ENCODE results near the gene LCOR. TPM values are rescaled to one million over a fixed set of nuclear protein-coding genes. Genes with fewer than 3 reads are reported as not detected.

LCOR gene
- total RNA-seq, 1 experiment from 2014 or later: 10.5 TPM

- H3K9me2 ChIP-seq (replicated peaks; ENCODE audit: low read length): no peaks in the 10 kb centered on the region
Observed at GRCh38 chr10:97003151-97003803, 171.2 kb downstream of the LCOR start.

GRCh38 chr10:97003804-97004201 is 171.7 kb downstream of the LCOR start:
- ATAC-seq (no peak), DNase-seq (no peak)
- Histone ChIP-seq H3K79me2 (ENCODE audit: low read length) (no peaks in the 10 kb centered on the region), H3K4me3 (ENCODE audit: low read length) (no peak overlapping the region), H2AFZ (ENCODE audit: low read length) (no peak overlapping the region), H3F3A (ENCODE audit: low read length, unreplicated experiment) (no peaks in the 10 kb centered on the region), H3K36me3 (ENCODE audit: low read depth, low read length) (no peaks in the 10 kb centered on the region), H3K27me3 (ENCODE audit: low read length) (no peaks in the 10 kb centered on the region), H3K9ac (ENCODE audit: low read length) (no peak overlapping the region), H3K4me1 (ENCODE audit: insufficient read depth, low read length) (peaks cover 16% of the 10 kb centered on the region), H3K27ac (ENCODE audit: low read length) (no peak overlapping the region), H3K9me2 (replicated peaks; ENCODE audit: low read length) (no peaks in the 10 kb centered on the region), H3K9me3 (ENCODE audit: low read length) (no peaks in the 10 kb centered on the region), H4K20me1 (ENCODE audit: low read length) (no peaks in the 10 kb centered on the region), H3K4me2 (ENCODE audit: low read length) (no peak overlapping the region)
- no peak for TF ChIP-seq CTCF (conservative IDR thresholded peaks at IDR 0.05; ENCODE audit: low read depth, low read length)
- no peak for TF ChIP-seq EZH2 (IDR thresholded peaks at IDR 0.05; ENCODE audit: low read length, unreplicated experiment)
- no peak for TF ChIP-seq EZH2phosphoT487 (IDR thresholded peaks at IDR 0.05; ENCODE audit: borderline replicate concordance, low read length)
- intact Hi-C loops (cut with micrococcal nuclease): no loop called here
- POLR2A ChIA-PET (ENCODE audit: unreplicated experiment): no interaction called here
- no TSS peak for BruUV-seq (replicated peaks)
- CTCF ChIA-PET: no interaction called here

More at GRCh38 chr10:97003151-97003803, 171.2 kb downstream of the LCOR start:
- Histone ChIP-seq H3K36me3 (ENCODE audit: low read depth, low read length) (no peaks in the 10 kb centered on the region), H3K4me3 (ENCODE audit: low read length) (no peak overlapping the region), H3K4me1 (ENCODE audit: insufficient read depth, low read length) (peaks cover 16% of the 10 kb centered on the region), H3K79me2 (ENCODE audit: low read length) (no peaks in the 10 kb centered on the region), H3K9ac (ENCODE audit: low read length) (no peak overlapping the region), H4K20me1 (ENCODE audit: low read length) (no peaks in the 10 kb centered on the region), H3F3A (ENCODE audit: low read length, unreplicated experiment) (no peaks in the 10 kb centered on the region), H3K27ac (ENCODE audit: low read length) (no peak overlapping the region), H3K27me3 (ENCODE audit: low read length) (no peaks in the 10 kb centered on the region), H3K4me2 (ENCODE audit: low read length) (no peak overlapping the region), H2AFZ (ENCODE audit: low read length) (no peak overlapping the region), H3K9me3 (ENCODE audit: low read length) (no peaks in the 10 kb centered on the region)
- intact Hi-C loops (cut with micrococcal nuclease): no loop called here
- ChIA-PET POLR2A (ENCODE audit: unreplicated experiment) (no interaction called here), CTCF (no interaction called here)
- no peak for TF ChIP-seq EZH2phosphoT487 (IDR thresholded peaks at IDR 0.05; ENCODE audit: borderline replicate concordance, low read length)
- TF ChIP-seq EZH2 (IDR thresholded peaks at IDR 0.05; ENCODE audit: low read length, unreplicated experiment): no peak
- TF ChIP-seq CTCF (conservative IDR thresholded peaks at IDR 0.05; ENCODE audit: low read depth, low read length): no peak
- BruUV-seq (replicated peaks): no TSS peak
- DNase-seq (no peak), ATAC-seq (no peak)

- BruUV-seq (replicated peaks): no TSS peak
- DNase-seq (no peak), ATAC-seq (no peak)
- intact Hi-C loops (cut with micrococcal nuclease): no loop called here
- peaks cover 16% of the 10 kb centered on the region for H3K4me1 ChIP-seq (ENCODE audit: insufficient read depth, low read length)
- CTCF ChIA-PET: no interaction called here
- POLR2A ChIA-PET (ENCODE audit: unreplicated experiment): no interaction called here
- H2AFZ ChIP-seq (ENCODE audit: low read length): no peak overlapping the region
- H3K79me2 ChIP-seq (ENCODE audit: low read length): no peaks in the 10 kb centered on the region
- H3K9ac ChIP-seq (ENCODE audit: low read length): no peak overlapping the region
- H3K27ac ChIP-seq (ENCODE audit: low read length): no peak overlapping the region
- no peaks in the 10 kb centered on the region for H3K36me3 ChIP-seq (ENCODE audit: low read depth, low read length)
- H3K9me3 ChIP-seq (ENCODE audit: low read length): no peaks in the 10 kb centered on the region
- H3K4me2 ChIP-seq (ENCODE audit: low read length): no peak overlapping the region
- H3K27me3 ChIP-seq (ENCODE audit: low read length): no peaks in the 10 kb centered on the region
- TF ChIP-seq EZH2phosphoT487 (IDR thresholded peaks at IDR 0.05; ENCODE audit: borderline replicate concordance, low read length) (no peak), EZH2 (IDR thresholded peaks at IDR 0.05; ENCODE audit: low read length, unreplicated experiment) (no peak), CTCF (conservative IDR thresholded peaks at IDR 0.05; ENCODE audit: low read depth, low read length) (no peak)
- H3F3A ChIP-seq (ENCODE audit: low read length, unreplicated experiment): no peaks in the 10 kb centered on the region
- no peaks in the 10 kb centered on the region for H4K20me1 ChIP-seq (ENCODE audit: low read length)
- H3K9me2 ChIP-seq (replicated peaks; ENCODE audit: low read length): no peaks in the 10 kb centered on the region
- H3K4me3 ChIP-seq (ENCODE audit: low read length): no peak overlapping the region
Observed at GRCh38 chr10:97004591-97004990, 172.5 kb downstream of the LCOR start.

Data from PC-3 (cell line).